ENCODE measurements around the gene DNAJB5.

The DNAJB5 gene

DNA sequence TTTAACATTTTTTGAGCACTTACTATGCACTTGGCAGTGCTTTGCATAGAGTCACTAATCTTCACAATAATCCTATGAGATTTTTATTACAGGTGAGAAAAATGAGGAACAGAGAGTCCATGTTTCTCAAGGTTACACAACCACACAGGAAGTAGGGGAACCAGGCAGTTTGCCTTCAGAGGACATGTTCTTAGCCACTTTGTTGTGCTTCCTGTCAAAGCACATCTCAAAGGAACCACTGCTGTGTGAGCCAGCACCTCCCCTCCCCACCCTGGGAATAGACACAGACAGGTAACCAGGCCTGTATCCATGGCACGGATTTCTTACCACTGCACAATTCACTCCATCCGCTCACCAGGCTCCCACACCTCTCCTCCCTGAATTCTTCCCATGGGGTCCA lies 6.3 kb upstream of the DNAJB5 start:
- no peak for DNase-seq
- H3K27ac ChIP-seq (ENCODE audit: insufficient read depth, low read length, poor library complexity, severe bottlenecking), result no peak overlapping the region
- no peaks in the 10 kb centered on the region for H3K9me3 ChIP-seq (ENCODE audit: control insufficient read depth, low read length)
- H3K27me3 ChIP-seq (replicated peaks; ENCODE audit: control insufficient read depth, insufficient read depth, low read length, poor library complexity, severe bottlenecking), result no peaks in the 10 kb centered on the region
- peaks cover 41% of the 10 kb centered on the region for H3K4me1 ChIP-seq (ENCODE audit: control insufficient read depth, insufficient read depth, low read length, poor library complexity, severe bottlenecking)
- H3K4me3 ChIP-seq (ENCODE audit: insufficient read depth, low read depth, low read length, poor library complexity, severe bottlenecking), result no peak overlapping the region
- no peaks in the 10 kb centered on the region for H3K36me3 ChIP-seq (ENCODE audit: control insufficient read depth, insufficient read depth, low read length)

DNA sequence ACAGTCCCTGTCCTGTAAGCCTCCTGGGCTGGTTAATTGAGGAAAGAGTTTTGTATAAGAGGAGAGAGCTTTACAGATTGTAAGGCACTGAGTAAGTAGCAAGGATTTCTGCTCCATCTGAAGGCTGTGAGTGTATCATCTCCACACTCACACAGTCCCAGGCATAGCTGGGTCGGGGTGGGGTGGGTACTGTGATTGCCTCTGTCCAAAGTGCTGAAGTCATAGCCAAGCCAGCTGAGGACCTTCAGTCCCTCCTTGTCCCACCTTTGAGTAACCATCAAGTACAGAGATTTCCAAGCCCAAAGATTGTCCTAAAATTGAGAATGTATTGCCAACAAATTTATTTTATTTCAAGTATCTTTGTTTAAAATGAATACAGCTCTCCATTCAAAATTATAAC lies 5.5 kb upstream of the DNAJB5 start:
- no peaks in the 10 kb centered on the region for H3K9me3 ChIP-seq (ENCODE audit: control insufficient read depth, low read length)
- H3K4me3 ChIP-seq (ENCODE audit: insufficient read depth, low read depth, low read length, poor library complexity, severe bottlenecking), result no peak overlapping the region
- no peaks in the 10 kb centered on the region for H3K36me3 ChIP-seq (ENCODE audit: control insufficient read depth, insufficient read depth, low read length)
- peaks cover 47% of the 10 kb centered on the region for H3K4me1 ChIP-seq (ENCODE audit: control insufficient read depth, insufficient read depth, low read length, poor library complexity, severe bottlenecking)
- H3K27me3 ChIP-seq (replicated peaks; ENCODE audit: control insufficient read depth, insufficient read depth, low read length, poor library complexity, severe bottlenecking), result no peaks in the 10 kb centered on the region
- no peak overlapping the region for H3K27ac ChIP-seq (ENCODE audit: insufficient read depth, low read length, poor library complexity, severe bottlenecking)
- no peak for DNase-seq

DNA sequence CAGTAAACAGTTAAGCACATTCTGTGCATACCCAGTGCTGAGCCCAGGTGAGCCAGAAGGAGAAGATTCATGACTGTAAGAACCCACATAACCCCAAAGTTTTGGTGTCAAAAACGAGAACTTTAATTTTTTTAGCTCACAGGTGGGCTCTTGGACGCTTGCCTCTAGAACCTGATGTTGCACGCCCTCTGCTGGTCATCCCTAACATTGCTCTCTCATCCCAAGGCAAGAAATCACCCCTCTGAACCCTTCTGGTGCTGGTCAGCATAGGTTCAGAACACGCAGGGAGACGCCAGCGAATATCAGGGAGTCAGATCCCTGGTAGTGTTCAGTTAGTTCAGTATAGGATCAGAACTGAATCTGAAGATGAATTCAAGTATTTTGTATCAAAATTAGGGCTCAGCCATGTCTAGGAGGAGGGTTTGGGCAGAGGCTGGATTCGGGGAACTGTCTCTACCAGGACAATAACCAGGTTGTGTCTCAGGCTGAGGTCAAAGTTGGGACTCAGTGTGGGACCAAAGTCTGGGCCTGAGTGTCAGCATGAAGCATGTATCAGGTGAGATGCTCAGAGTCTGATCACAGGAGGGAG lies 4.1 kb upstream of the DNAJB5 start:
- Histone ChIP-seq H3K4me3 (ENCODE audit: insufficient read depth, low read depth, low read length, poor library complexity, severe bottlenecking) (no peak overlapping the region), H3K4me1 (ENCODE audit: control insufficient read depth, insufficient read depth, low read length, poor library complexity, severe bottlenecking) (peaks cover 56% of the 10 kb centered on the region), H3K27me3 (replicated peaks; ENCODE audit: control insufficient read depth, insufficient read depth, low read length, poor library complexity, severe bottlenecking) (no peaks in the 10 kb centered on the region), H3K36me3 (ENCODE audit: control insufficient read depth, insufficient read depth, low read length) (no peaks in the 10 kb centered on the region), H3K9me3 (ENCODE audit: control insufficient read depth, low read length) (no peaks in the 10 kb centered on the region), H3K27ac (ENCODE audit: insufficient read depth, low read length, poor library complexity, severe bottlenecking) (no peak overlapping the region)
- peak in 1 of 3 donors; percentile 54 for DNase-seq

DNA sequence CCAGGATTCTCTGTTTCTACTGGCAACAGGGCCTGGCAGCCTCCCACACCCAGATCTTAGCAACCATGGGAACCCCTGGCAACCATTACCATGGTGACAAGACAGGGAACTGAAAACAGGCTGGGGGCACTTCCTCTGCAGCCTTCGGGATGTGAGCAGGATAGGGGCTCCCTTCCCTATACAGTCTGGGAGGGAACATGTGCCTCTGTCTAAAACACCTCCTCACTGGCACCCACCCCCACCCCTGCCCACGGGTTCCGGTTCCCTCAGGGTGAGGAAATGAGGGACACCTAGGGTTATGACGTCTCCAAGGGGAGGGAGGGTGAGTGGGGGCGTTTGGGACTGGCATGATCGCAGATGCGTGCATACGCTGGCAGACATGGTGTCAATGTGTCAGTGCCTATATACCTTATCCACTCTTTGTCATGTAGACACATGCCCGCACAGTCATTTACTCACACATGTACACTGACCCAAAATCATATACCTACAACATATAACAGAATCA lies 3.0 kb upstream of the DNAJB5 start:
- H3K4me1 ChIP-seq (ENCODE audit: control insufficient read depth, insufficient read depth, low read length, poor library complexity, severe bottlenecking), result peaks cover 57% of the 10 kb centered on the region
- no peaks in the 10 kb centered on the region for H3K9me3 ChIP-seq (ENCODE audit: control insufficient read depth, low read length)
- DNase-seq, result peak; percentile 41 to 62 (median 48)
- peak overlapping the region; percentile 40 for H3K27ac ChIP-seq (ENCODE audit: insufficient read depth, low read length, poor library complexity, severe bottlenecking)
- no peaks in the 10 kb centered on the region for H3K36me3 ChIP-seq (ENCODE audit: control insufficient read depth, insufficient read depth, low read length)
- no peaks in the 10 kb centered on the region for H3K27me3 ChIP-seq (replicated peaks; ENCODE audit: control insufficient read depth, insufficient read depth, low read length, poor library complexity, severe bottlenecking)
- H3K4me3 ChIP-seq (ENCODE audit: insufficient read depth, low read depth, low read length, poor library complexity, severe bottlenecking), result no peak overlapping the region

DNA sequence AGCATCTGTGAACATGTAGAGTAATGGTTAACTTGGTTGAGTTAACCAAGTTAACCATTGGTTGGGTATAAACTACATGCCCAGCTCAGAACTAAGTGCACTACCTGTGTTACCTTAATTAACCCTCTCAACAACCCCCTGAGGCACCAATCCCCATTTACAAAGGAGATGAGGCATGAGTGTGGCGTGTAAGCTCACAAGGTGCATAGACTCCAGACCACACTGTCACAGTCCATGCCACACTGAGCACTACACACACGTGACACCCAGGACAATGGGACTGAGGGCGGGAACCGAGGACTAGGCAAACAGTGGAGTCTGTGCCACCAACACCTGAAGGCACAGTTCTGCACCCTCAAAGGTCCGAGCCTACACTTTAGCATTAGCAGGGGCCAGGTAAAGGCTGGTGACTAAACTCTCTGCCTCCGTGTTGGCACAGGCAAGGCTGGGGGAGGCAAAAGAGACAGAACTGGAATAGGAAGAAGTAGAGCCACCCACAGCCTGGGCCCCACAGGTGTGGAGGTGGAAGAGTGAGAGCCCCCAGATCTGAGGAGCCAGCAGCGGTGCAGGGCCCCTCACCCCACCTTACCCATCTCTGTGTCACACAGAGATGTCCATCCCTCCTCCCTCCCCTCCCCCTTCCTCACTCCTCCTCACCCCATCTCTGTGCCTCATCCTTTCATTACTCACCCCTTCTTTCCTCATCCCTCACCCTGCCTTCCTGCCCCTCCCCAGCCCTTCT lies 2.2 kb upstream of the DNAJB5 start:
- no peaks in the 10 kb centered on the region for H3K27me3 ChIP-seq (replicated peaks; ENCODE audit: control insufficient read depth, insufficient read depth, low read length, poor library complexity, severe bottlenecking)
- no peaks in the 10 kb centered on the region for H3K9me3 ChIP-seq (ENCODE audit: control insufficient read depth, low read length)
- no peaks in the 10 kb centered on the region for H3K36me3 ChIP-seq (ENCODE audit: control insufficient read depth, insufficient read depth, low read length)
- DNase-seq, result no peak
- H3K27ac ChIP-seq (ENCODE audit: insufficient read depth, low read length, poor library complexity, severe bottlenecking), result peak overlapping the region; percentile 40
- H3K4me1 ChIP-seq (ENCODE audit: control insufficient read depth, insufficient read depth, low read length, poor library complexity, severe bottlenecking), result peaks cover 55% of the 10 kb centered on the region
- H3K4me3 ChIP-seq (ENCODE audit: insufficient read depth, low read depth, low read length, poor library complexity, severe bottlenecking), result no peak overlapping the region

DNA sequence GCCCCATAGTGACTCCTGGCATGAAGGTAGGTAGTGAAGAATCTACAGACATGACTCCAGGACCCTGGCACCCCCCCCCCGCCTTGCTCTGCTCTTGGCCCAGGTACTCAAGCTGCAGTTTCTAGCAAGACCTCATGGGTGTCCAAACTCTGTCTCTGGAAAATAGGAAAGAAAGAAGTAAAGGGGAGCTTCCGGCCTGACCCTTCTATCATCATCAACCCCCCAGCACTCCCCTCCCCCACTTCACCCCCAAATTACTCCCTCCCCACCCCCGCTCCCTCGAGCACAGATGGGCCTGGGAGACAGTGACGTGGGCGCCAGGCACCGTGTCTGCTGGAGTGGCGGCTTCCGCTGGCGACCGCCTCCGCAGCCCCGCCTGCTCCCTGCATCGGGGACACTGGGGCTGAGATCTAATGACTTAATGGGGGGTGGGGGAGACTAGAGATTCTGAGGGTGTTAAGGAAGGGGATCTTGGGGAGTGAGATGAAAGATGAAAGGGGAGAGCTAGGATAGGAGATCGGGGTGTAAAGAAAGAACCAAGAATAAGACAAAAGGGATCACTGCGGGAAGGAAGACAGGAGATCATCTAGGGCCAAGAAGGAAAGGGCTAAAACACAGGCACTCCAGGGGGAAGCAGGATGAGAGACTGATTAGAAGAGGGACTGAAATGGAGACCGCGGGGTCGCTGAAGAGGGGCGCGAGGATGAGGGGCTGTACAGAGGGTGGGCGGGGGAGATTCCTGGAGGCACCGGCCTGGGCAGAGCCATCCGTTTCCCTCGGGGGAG lies 1.1 kb upstream of the DNAJB5 start:
- Histone ChIP-seq H3K4me3 (ENCODE audit: insufficient read depth, low read depth, low read length, poor library complexity, severe bottlenecking) (peak overlapping the region; percentile 63), H3K27ac (ENCODE audit: insufficient read depth, low read length, poor library complexity, severe bottlenecking) (peak overlapping the region; percentile 49), H3K9me3 (ENCODE audit: control insufficient read depth, low read length) (no peaks in the 10 kb centered on the region), H3K27me3 (replicated peaks; ENCODE audit: control insufficient read depth, insufficient read depth, low read length, poor library complexity, severe bottlenecking) (no peaks in the 10 kb centered on the region), H3K4me1 (ENCODE audit: control insufficient read depth, insufficient read depth, low read length, poor library complexity, severe bottlenecking) (peaks cover 45% of the 10 kb centered on the region), H3K36me3 (ENCODE audit: control insufficient read depth, insufficient read depth, low read length) (no peaks in the 10 kb centered on the region)
- DNase-seq, result peak in 2 of 3 donors; percentile 30 to 35

DNA sequence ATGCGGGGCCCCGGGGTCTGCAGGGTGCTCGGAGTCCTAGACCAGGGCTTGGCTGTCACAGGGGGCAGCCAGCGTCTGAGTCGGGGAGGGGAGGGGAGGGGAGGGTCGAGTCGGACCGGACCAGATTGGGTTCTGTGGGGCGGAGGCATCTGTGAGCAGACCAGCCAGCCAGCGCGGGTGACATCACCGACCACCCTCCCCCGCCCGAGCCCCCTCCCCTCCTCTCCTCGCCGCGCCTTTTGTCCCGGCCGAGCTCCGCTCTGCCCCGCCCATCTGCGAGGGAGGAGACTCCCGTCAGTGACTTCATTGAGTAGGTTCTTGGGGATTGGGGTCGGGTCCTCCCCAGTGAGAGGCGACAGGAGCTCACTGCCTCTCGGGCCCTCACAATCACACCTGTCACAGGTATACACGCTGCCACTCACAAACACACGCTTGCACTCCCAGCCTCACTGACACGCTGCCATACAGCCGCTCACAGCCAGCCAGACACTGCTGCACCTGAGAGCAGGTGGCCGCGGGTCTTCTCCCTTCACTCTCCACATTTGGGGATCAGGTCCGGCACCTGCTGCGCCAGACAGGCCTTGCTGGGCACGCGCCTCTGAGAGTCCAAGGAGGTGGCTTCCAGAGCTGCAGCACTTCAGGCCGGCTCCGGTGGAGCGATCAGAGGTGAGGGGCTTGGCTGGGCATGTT lies 546 bp downstream of the DNAJB5 start:
- H3K4me3 ChIP-seq (ENCODE audit: insufficient read depth, low read depth, low read length, poor library complexity, severe bottlenecking), result peak overlapping the region; percentile 63
- no peaks in the 10 kb centered on the region for H3K27me3 ChIP-seq (replicated peaks; ENCODE audit: control insufficient read depth, insufficient read depth, low read length, poor library complexity, severe bottlenecking)
- H3K27ac ChIP-seq (ENCODE audit: insufficient read depth, low read length, poor library complexity, severe bottlenecking), result peak overlapping the region; percentile 47
- H3K36me3 ChIP-seq (ENCODE audit: control insufficient read depth, insufficient read depth, low read length), result no peaks in the 10 kb centered on the region
- H3K9me3 ChIP-seq (ENCODE audit: control insufficient read depth, low read length), result no peaks in the 10 kb centered on the region
- H3K4me1 ChIP-seq (ENCODE audit: control insufficient read depth, insufficient read depth, low read length, poor library complexity, severe bottlenecking), result peaks cover 37% of the 10 kb centered on the region
- peak in 2 of 3 donors; percentile 33 for DNase-seq

DNA sequence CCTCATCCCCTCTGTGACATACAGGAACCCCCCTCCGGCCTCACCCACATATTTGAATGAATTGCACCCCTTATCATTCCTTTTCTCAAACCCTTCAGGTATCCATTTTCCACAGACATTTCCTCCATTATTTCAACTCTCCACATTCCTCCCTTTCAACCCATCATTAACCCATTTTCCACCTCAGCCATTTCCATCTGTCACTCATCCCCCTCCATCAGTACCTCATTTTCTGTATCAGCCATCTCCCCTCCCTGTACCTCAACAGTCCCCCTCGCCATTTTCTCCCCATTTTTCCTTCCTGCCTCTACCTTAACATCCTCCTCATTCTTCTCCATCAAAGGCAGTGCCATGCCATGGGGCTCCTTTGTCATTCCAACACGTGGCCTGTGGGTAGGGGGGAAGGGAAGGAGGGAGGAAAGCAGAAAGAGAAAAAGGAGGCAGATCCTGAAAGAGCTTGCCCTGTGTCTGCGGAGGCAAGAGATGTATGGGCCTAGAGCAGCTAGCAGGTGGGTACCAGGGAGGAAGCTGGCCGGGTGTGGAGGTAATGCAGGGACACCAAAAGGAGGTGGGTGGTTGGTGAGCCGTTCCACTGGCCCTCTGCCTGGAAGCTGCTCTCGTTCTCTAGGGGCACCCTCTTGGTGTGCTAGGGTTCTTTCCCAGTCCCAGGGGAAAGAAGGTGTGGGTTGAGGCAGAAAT lies 1.5 kb downstream of the DNAJB5 start:
- Histone ChIP-seq H3K4me1 (ENCODE audit: control insufficient read depth, insufficient read depth, low read length, poor library complexity, severe bottlenecking) (peaks cover 33% of the 10 kb centered on the region), H3K27ac (ENCODE audit: insufficient read depth, low read length, poor library complexity, severe bottlenecking) (no peak overlapping the region), H3K4me3 (ENCODE audit: insufficient read depth, low read depth, low read length, poor library complexity, severe bottlenecking) (no peak overlapping the region), H3K9me3 (ENCODE audit: control insufficient read depth, low read length) (no peaks in the 10 kb centered on the region), H3K36me3 (ENCODE audit: control insufficient read depth, insufficient read depth, low read length) (no peaks in the 10 kb centered on the region), H3K27me3 (replicated peaks; ENCODE audit: control insufficient read depth, insufficient read depth, low read length, poor library complexity, severe bottlenecking) (no peaks in the 10 kb centered on the region)
- DNase-seq, result no peak

DNA sequence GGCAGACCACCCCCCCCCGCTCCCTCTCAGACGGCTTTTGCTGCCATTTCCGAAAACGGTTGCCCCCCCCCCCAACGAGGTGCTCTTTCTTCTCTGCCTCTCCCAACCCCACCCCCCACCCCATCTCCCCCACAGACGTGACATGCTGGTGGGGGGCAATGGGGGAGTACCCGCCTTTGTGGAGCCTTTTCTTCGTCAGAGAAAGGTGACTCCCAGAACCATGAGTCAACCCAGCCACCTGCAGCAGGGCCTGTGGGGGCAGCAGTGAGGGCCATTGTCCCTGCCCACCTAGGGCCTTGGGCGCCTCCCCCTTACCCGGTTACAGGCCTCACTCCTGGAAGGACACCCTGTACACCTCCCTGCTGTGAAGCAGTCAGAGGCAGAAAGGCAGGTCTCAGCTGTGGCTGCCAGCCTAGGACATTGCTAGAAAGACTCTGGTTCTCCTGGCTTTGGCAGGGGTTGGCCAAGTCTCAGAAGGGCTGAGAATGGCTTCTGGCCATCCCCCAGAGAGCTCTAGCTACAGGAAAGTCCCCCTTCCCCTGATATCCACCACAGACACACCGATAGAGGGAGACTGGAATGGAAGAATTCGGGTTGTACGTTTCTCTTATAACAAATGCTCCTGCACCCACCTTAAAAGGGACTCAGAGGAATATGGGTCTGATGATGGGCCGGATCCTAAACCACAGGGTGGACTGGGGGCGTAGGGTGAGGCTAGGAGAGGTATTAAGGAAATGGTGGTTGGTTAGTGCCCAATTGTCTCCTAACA lies 2.2 kb downstream of the DNAJB5 start:
- Histone ChIP-seq H3K27ac (ENCODE audit: insufficient read depth, low read length, poor library complexity, severe bottlenecking) (no peak overlapping the region), H3K4me3 (ENCODE audit: insufficient read depth, low read depth, low read length, poor library complexity, severe bottlenecking) (no peak overlapping the region)

More for the DNA sequence above, 2.2 kb downstream of the DNAJB5 start:
- Histone ChIP-seq H3K4me1 (ENCODE audit: control insufficient read depth, insufficient read depth, low read length, poor library complexity, severe bottlenecking) (peaks cover 27% of the 10 kb centered on the region), H3K9me3 (ENCODE audit: control insufficient read depth, low read length) (no peaks in the 10 kb centered on the region), H3K36me3 (ENCODE audit: control insufficient read depth, insufficient read depth, low read length) (no peaks in the 10 kb centered on the region), H3K27me3 (replicated peaks; ENCODE audit: control insufficient read depth, insufficient read depth, low read length, poor library complexity, severe bottlenecking) (no peaks in the 10 kb centered on the region)
- no peak for DNase-seq
